ENCODE results near the gene DOCK8.
"Not testable (repeated sequence)": the region's sequence is repeated elsewhere in the genome, so short reads cannot be mapped to it uniquely, and the experiment has no call there.

Gene DOCK8

GRCh38 chr9:227860-228259, 13.2 kb downstream of the DOCK8 start:
- no peak for DNase-seq

- DNase-seq = no peak
Measured at GRCh38 chr9:228929-229695, 14.4 kb downstream of the DOCK8 start.

DNA sequence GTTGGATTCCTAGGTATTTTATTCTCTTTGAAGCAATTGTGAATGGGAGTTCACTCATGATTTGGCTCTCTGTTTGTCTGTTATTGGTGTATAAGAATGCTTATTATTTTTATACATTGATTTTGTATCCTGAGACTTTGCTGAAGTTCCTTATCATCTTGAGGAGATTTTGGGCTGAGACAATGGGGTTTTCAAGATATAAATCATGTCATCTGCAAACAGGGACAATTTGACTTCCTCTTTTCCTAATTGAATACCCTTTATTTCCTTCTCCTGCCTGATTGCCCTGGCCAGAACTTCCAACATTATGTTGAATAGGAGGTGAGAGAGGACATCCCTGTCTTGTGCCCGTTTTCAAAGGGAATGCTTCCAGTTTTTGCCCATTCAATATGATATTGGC, 17.0 kb downstream of the DOCK8 start:
- not testable (repeated sequence) for DNase-seq

GRCh38 chr9:233708-234107, 19.0 kb downstream of the DOCK8 start:
- DNase-seq = not testable (repeated sequence)

DNA sequence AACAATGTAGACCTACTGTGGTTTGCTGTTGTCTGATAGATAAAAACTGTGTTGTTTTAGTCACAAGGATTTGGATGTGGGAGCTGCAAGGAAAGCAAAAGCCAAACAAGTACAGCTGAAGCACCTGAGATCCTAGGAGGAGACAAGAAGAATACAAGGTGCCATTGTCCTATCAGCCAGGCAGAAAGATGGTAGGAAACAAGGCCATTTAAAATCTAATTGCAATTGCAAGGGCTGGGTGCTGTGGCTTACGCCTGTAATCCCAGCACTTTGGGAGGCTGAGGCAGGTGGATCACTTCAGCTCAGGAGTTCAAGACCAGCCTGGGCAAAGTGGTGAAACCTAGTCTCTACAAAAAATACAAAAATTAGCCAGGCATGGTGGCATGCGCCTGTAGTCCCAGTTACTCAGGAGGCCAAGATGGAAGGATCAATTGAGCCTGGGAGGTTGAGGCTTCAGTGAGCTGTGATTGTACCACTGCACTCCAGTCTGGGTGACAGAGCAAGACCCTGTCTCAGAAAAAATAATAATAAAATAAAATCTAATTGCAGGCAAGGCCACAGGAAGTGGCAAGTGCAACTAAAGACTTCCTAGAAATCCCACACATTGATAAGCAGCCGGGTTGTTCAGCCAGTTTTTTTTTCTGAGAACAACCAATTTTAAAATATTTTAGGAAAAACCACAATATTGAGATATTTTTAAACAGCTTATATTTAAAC, 22.6 kb downstream of the DOCK8 start:
- DNase-seq = no peak

GRCh38 chr9:237858-238345, 23.2 kb downstream of the DOCK8 start:
- DNase-seq = no peak

DNA sequence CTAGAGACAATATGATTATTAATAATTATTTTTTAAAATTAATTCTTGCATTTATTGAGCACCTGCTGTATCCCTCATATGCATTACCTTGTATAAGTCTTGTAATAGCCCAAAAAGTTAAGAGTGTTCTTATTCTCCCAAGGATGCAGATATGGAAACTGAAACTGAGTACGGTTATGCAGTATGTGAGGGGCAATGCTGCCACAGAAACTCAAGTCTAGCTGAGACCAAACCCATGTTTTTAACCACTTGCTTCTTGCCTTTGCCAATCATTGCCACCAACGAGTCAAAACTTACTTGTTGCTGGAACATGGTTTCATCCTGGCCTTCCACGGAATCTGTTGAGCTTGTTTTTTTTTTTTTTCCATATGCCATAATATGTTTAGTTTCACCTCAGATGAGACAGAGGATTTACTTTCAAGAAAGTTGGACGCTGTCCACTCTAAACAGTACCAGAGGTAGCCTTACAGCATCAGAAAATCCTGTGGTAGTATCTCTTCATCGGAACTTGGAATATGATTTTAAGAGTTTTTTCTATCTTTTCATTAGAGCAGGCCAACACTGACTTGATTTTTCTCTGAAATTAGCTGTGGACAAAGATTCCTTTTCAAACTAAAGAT, 27.9 kb downstream of the DOCK8 start:
- no peak for DNase-seq

GRCh38 chr9:248278-248961, 33.8 kb downstream of the DOCK8 start:
- DNase-seq = no peak

DNA sequence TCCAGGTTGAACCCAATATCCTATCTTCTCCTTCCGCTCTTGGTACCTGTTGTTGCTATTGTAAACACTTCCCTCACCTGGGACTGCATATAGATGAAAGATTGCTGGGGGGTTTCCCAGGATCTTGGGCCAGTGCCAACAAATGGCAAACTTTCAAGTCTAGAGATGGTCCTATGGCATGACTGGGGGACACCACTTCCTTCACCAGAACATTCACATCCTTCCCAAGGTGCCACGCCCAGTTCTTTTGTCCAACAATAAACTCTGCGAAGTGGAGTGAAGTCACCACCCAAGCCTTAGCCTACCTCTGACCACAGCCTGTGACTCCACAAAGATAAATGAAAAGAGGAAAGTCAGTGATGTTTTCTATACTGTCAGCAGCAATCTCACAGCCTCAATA, 34.4 kb downstream of the DOCK8 start:
- no peak for DNase-seq

- DNase-seq = no peak
Measured at GRCh38 chr9:250039-250438, 35.4 kb downstream of the DOCK8 start.

DNA sequence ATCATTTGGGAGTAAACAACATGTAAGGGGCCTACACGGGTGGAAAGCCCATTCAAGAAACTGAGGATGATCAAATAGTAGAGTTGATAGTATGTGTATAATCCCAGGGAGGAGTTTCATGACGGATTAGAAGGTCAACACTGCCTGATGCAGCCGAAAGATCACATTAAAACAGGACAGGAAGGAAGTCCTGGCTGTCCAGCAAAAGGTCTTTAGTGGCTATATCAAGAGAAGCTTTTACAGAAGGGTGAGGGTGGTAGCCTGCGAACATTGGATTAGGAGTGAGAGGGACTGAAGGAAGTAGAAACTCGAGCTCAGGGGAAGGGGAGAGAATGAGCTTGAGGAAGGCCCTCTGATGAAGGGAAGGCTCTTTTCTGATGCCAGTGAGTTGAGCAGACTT, 36.0 kb downstream of the DOCK8 start:
- no peak for DNase-seq

DNA sequence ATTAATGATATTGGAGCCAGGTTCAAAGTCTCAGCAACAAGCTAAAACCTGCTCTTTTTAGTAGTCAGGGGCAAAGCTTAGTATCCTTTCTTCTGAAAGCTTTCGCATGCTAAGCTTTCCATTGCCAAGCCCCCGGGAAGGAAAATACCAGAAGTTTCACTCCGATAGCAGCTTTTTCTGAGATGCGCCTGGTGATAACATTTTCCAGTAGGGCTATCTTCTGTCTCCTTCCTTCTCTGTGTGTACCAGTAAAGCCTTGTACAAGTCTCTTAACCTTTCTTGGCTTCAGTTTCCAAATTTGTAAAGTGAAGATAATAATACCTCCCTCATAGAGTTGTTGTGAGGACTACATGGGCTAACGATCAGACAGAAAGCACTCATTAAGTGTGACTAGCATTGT, 36.7 kb downstream of the DOCK8 start:
- DNase-seq = no peak

- no peak for DNase-seq
Measured at GRCh38 chr9:253539-253938, 38.9 kb downstream of the DOCK8 start.

DNA sequence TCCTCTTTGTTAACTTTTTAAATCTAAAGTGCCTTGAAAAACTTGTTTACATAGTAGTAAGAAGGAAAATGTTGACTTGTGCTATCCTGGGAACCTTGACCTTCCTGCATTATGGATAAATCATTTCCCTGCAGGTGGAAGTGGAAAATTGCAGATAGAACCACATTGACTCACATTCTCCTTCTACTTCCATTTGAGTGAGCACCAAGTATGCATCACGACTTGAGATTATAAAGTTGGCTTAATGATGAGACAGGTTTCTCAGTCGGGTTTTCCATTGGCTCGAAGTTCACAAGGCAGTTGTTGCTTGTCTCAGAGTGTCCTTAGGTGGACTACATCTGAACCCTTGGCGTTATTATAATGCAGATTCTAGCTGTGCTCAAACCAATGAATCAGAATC, 39.9 kb downstream of the DOCK8 start:
- DNase-seq = no peak

GRCh38 chr9:257957-258356, 43.3 kb downstream of the DOCK8 start:
- DNase-seq = no peak

GRCh38 chr9:259405-260404, 45.0 kb downstream of the DOCK8 start:
- DNase-seq = no peak

DNA sequence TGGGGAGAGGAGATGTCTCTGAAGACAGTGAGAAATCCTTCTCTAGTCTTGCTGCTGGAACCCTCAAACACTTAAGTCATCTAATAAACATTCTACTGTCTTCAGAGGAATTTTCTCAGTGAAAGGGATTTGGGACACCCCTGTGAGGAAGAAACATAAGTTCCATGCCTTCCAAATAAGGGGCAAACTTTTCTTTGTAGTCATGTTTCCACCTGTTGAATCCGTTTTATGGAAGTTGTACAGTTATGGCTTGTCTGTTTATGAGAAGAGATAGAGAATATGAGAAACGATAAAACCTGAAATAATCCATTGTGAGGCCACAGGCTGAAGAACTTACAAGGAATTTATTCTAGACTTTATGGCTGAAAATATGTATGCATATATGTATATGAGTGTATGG, 49.6 kb downstream of the DOCK8 start:
- DNase-seq = no peak

GRCh38 chr9:265209-265870, 50.7 kb downstream of the DOCK8 start:
- no peak for DNase-seq

- no peak for DNase-seq
Measured at GRCh38 chr9:266228-266627, 51.6 kb downstream of the DOCK8 start.

- no peak for DNase-seq
Measured at GRCh38 chr9:268616-269015, 54.0 kb downstream of the DOCK8 start.

DNA sequence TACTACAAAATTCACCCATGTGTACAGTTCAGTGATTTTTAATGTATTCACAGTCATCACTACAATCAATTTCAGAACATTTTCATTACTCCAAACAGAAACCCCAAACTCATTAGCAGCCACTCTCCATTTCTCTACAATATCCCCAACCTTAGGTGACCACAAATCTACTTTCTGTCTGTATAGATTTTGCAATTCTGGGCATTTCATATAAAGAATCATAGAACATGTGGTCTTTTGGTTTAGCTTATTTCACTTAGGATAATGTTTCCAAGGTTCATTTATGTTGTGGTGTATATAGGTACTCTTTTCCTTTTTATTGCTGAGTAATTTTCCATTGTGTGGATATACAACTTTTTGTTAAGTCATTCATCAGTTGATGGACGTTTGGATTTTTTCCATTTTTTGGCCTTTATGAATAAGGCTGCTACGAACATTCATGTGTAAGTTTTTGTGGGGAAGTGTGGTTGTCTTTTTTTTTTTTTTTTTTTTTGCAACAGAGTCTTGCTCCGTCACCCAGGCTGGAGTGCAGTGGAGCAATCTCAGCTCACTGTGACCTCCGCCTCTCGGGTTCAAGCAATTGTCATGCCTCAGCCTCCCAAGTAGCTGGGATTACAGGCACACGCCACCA, 54.5 kb downstream of the DOCK8 start:
- DNase-seq = no peak

All from activated CD4-positive, CD25-positive, alpha-beta regulatory T cell treated with anti-CD3 and anti-CD28 coated beads, Interleukin-2, amount 50 U/mL, for 72 hours (primary cell).